ENCODE results near the gene SNX2.

SNX2 gene

DNA sequence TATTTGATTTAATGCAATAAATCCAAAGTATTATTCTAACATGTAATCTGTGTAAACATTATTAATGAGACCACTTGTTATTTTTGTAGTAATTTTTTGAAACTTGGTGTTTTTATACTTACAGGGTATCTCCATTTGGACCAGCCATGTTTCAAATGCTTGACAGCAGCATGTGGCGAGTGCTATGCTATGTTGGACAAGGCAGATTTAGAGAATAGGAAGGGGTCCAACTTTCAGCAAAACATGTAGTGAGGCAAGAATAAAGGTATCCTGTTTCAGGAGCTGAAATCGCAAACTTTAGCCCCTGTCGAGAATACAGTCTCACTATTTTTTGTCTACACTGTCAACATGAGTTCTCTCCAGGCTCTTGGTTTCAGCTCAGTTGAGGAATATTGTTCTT lies 104.2 kb downstream of the SNX2 start:
- TF ChIP-seq, protein P1, sequence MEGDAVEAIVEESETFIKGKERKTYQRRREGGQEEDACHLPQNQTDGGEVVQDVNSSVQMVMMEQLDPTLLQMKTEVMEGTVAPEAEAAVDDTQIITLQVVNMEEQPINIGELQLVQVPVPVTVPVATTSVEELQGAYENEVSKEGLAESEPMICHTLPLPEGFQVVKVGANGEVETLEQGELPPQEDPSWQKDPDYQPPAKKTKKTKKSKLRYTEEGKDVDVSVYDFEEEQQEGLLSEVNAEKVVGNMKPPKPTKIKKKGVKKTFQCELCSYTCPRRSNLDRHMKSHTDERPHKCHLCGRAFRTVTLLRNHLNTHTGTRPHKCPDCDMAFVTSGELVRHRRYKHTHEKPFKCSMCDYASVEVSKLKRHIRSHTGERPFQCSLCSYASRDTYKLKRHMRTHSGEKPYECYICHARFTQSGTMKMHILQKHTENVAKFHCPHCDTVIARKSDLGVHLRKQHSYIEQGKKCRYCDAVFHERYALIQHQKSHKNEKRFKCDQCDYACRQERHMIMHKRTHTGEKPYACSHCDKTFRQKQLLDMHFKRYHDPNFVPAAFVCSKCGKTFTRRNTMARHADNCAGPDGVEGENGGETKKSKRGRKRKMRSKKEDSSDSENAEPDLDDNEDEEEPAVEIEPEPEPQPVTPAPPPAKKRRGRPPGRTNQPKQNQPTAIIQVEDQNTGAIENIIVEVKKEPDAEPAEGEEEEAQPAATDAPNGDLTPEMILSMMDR (IDR thresholded peaks at IDR 0.05; ENCODE audit: low read depth, low read length), result no peak

More for the DNA sequence above, 104.2 kb downstream of the SNX2 start:
- no peak overlapping the region for H3K27ac ChIP-seq
- H3K27me3 ChIP-seq (ENCODE audit: insufficient read depth, low read depth, severe bottlenecking), result no peaks in the 10 kb centered on the region
- H3K36me3 ChIP-seq, result no peaks in the 10 kb centered on the region
- H3K4me3 ChIP-seq (ENCODE audit: low read depth, low read length), result no peak overlapping the region
- no peaks in the 10 kb centered on the region for H3K9me3 ChIP-seq (ENCODE audit: severe bottlenecking)
- no peak for DNase-seq

All from WERI-Rb-1 (cell line).